Small intestine (tissue), 7 donors: Measurements from ENCODE around the gene EXD3. TPM values are rescaled to one million over a fixed set of nuclear protein-coding genes. Genes with fewer than 3 reads are reported as not detected.

Source experiments
- DNase-seq, 2 donors: peaks; one replicate each; pipeline versions ENCODE4 v3.0.0 to v3.0.0-alpha.2; 2013
- FAIRE-seq: peaks from 2 replicates; lab custom pipeline; 2012; peaks lifted over from hg19 to GRCh38; lab: Jason Lieb, UNC
- H3K27ac ChIP-seq, 3 donors: one replicate each; pipeline ENCODE4 v1.5.1; 2013; ENCODE audit warnings: low read length in 2 of 3, mild to moderate bottlenecking in 2 of 3, control low read depth in 1 of 3, inconsistent platforms in 1 of 3, low read depth in 1 of 3, moderate library complexity in 1 of 3
- H3K27me3 ChIP-seq, 3 donors: one replicate each; pipeline ENCODE4 v1.6.1; 2013; ENCODE audit warnings: low read length in 3 of 3, inconsistent platforms in 1 of 3; ENCODE audit not compliant: control insufficient read depth in 3 of 3, insufficient read depth in 3 of 3
- H3K36me3 ChIP-seq, 3 donors: one replicate each; pipeline ENCODE4 v1.6.1; 2013; ENCODE audit warnings: low read length in 3 of 3, inconsistent platforms in 1 of 3, low read depth in 1 of 3, mild to moderate bottlenecking in 1 of 3, moderate library complexity in 1 of 3; ENCODE audit not compliant: control insufficient read depth in 3 of 3, insufficient read depth in 2 of 3
- H3K4me1 ChIP-seq, 3 donors: one replicate each; pipeline ENCODE4 v1.6.1; 2013; ENCODE audit warnings: low read length in 2 of 3, inconsistent platforms in 1 of 3, low read depth in 1 of 3, mild to moderate bottlenecking in 1 of 3, moderate library complexity in 1 of 3; ENCODE audit not compliant: control insufficient read depth in 3 of 3, insufficient read depth in 2 of 3
- H3K4me3 ChIP-seq, 3 donors: one replicate each; pipeline ENCODE4 v1.5.1; 2013; ENCODE audit warnings: low read length in 3 of 3, control low read depth in 1 of 3, inconsistent platforms in 1 of 3, low read depth in 1 of 3, mild to moderate bottlenecking in 1 of 3, moderate library complexity in 1 of 3
- H3K9me3 ChIP-seq, 2 donors: one replicate each; pipeline ENCODE4 v1.6.1; 2013; ENCODE audit warnings: low read depth in 1 of 2, low read length in 1 of 2; ENCODE audit not compliant: control insufficient read depth in 2 of 2, insufficient read depth in 1 of 2
- WGBS, 3 donors: extraction: QIAGEN DNeasy Blood & Tissue Kit; methylation state at CpG; one replicate each; pipeline ENCODE4 v1.1.7; 2013; 5-methylcytosine and 5-hydroxymethylcytosine counted together
- polyA plus RNA-seq, 4 donors: library from polyadenylated mRNA; stranded (reverse) in 3 of 4; unstranded in 1 of 4; fragments of 200-250 nt in 3 of 4; fragments of 120-200 nt in 1 of 4; gene quantifications; one replicate each; pipeline versions ENCODE4 v1.2.1 to v1.2.3, GENCODE V29; 2013
- donor health status: healthy with polysubstance abuse.
- donor health status: control.
- donor health status: control.
- donor health status: Bipolar disorder and iron deficiency.
- donor health status: healthy.

The EXD3 gene
- polyA plus RNA-seq, 4 donors, result 15.0 to 47.8 (median 32.4) TPM

DNA sequence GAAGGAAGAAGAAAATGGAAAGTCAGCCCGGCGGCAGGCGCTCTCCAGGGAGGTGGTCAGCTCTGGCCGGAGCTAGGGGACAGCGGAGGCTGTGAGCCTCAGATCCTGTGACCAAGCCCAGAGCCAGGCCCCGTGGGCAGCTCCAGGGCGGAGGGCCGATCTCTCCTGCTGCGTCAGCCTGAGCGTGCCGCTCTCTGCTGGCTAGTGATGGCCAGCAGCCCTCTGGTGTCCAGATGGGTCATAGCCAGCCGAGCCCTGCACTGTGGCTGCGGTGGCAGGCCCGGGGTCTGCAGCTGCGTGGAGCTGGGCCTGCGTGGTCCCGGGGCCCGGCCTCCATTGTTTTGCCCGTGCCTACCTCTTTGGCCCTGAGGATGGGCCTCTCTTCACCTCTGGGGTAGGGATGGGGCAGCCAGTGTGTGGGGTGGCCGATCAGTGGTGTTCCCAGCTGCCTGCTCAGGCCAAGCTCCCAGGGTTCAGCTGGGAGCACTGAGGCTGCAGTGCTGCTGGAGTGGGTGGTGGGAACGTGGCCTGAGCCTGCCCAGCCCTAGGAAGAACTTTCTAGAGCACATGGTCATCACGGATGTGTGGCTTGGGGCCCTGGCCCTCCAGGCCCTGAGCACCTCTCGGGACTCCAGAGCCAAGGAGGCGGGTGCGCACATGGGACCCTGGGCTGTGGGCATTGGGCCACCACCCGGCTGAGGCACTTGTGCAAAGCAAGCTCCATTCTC, 103.8 kb downstream of the EXD3 start:
- no peaks in the 10 kb centered on the region for H3K27me3 ChIP-seq
- no peak for DNase-seq
- H3K9me3 ChIP-seq, result no peaks in the 10 kb centered on the region
- H3K36me3 ChIP-seq, result peaks cover 0 to 19% (median 0%) of the 10 kb centered on the region in 3 donors
- no peak overlapping the region for H3K4me3 ChIP-seq
- FAIRE-seq, result no peak
- WGBS, 3 donors, result 74 to 93% (median 80%) methylated on average over 20 to 26 of the region's 26 CpGs
- peak overlapping the region in 1 of 3 donors; percentile 56 for H3K27ac ChIP-seq
- H3K4me1 ChIP-seq, result peaks cover 0 to 30% (median 7%) of the 10 kb centered on the region in 3 donors

DNA sequence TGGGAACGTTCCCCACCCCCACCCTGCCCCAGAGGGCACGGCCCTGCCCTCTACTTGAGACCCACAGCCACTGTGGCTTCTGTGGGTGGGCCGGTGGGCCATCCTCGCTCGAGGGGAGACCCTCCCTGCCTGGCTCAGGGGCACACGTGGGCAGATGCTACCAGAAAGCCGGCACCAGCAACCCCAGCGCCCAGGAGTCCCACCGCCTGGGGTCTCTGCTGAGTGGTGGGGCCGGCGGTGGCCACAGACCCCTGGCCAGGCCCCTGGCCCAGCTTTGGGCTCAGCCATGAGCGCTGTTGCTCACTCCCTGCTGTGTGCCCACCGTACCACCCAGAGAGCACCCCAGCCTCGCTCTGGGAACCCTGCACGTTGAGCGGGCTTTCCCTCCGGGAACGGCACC, 104.4 kb downstream of the EXD3 start:
- 77 to 84% (median 80%) methylated on average over 17 to 18 of the region's 18 CpGs for WGBS, 3 donors
- no peak overlapping the region for H3K4me3 ChIP-seq
- FAIRE-seq (no peak), DNase-seq (no peak)
- peaks cover 0 to 16% (median 0%) of the 10 kb centered on the region in 3 donors for H3K36me3 ChIP-seq
- no peaks in the 10 kb centered on the region for H3K9me3 ChIP-seq
- H3K27ac ChIP-seq, result peak overlapping the region in 1 of 3 donors; percentile 56
- H3K27me3 ChIP-seq, result no peaks in the 10 kb centered on the region
- peaks cover 0 to 36% (median 7%) of the 10 kb centered on the region in 3 donors for H3K4me1 ChIP-seq

DNA sequence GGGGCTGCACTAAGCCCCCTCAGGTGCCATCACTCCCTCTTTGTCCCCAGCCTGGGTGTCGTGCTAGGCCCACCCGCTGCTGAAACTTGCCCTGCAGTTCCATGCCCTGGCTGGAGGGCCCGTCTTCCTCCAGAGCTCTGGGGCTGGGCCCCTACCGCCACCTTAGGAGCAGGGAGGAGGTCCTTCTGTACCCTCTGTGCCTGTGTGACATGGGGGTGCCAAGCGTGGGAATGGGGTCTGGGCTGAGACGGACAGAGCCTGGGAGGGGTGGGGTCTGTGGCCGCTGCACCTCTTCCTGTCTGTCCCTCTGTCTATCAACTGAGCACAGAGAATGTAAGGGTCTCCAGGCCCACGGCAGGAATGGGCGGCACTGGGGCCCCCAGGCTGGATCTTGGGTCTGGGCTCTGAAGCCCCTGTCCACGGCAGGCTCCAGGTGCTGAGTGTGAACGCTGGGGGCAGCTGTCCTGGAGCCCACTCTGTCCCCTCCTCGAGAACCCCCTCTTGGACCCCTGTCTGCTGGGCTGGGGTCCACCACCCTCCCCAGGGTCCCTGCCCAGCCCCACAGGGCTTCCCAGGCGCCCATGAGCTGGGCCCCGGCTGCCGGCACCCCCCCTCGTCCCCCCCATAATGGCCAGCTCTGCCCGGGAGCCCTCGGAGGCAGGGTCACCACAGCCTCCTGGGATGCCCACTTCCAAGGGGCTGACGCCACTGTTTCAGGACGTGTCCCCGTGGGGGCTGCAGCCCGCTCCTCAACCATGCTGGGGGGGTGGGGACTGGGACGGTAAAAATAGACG, 105.0 kb downstream of the EXD3 start:
- 78 to 81% (median 80%) methylated on average over 18 to 24 of the region's 24 CpGs for WGBS, 3 donors
- no peak for DNase-seq

DNA sequence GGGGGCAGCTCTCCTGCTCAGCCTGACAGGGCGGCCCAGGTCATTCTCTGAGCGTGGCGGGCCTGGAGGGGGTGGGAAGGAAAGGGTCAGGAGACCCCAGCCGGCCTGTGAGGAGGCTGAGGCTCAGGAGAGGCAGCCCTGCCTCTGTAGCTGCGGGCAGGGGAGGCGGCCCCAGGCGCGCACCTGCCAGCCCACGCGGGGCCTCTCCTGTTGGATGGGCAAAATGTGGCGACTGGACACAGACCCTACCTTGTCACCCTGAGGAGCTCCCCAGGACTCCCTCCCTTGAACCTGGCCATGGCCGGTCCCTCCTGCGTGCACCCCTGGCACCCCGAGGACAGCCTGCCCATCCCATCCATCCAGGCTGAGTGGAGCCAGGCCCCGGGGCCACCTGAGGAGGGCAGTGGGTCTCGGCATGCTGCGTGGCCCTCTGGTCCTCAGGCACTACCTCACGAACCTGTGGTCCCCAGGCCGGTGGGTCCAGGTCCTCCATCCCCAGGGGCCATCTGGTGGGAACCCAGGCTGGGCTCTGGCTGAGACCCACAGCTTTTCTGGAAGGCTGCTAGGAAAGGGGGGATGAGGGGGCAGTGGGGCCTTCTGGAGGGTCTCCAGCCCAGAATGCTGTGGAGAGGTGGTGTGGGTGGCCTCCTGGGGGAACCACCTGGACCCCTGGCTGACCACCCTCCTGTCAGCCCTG, 105.8 kb downstream of the EXD3 start:
- Histone ChIP-seq H3K36me3 (peaks cover 0 to 14% (median 0%) of the 10 kb centered on the region in 3 donors), H3K9me3 (no peaks in the 10 kb centered on the region), H3K27me3 (no peaks in the 10 kb centered on the region), H3K4me1 (peaks cover 0 to 50% (median 7%) of the 10 kb centered on the region in 3 donors), H3K27ac (peak overlapping the region in 1 of 3 donors; percentile 63), H3K4me3 (peak overlapping the region in 1 of 3 donors; percentile 43)
- 87 to 89% (median 87%) methylated on average over 18 to 19 of the region's 19 CpGs for WGBS, 3 donors
- DNase-seq, result no peak
- FAIRE-seq, result no peak

More for the DNA sequence above, 105.0 kb downstream of the EXD3 start:
- peaks cover 0 to 14% (median 0%) of the 10 kb centered on the region in 3 donors for H3K36me3 ChIP-seq
- no peak overlapping the region for H3K4me3 ChIP-seq
- peaks cover 0 to 42% (median 7%) of the 10 kb centered on the region in 3 donors for H3K4me1 ChIP-seq
- H3K27ac ChIP-seq, result no peak overlapping the region
- H3K27me3 ChIP-seq, result no peaks in the 10 kb centered on the region
- no peaks in the 10 kb centered on the region for H3K9me3 ChIP-seq
- FAIRE-seq, result no peak

DNA sequence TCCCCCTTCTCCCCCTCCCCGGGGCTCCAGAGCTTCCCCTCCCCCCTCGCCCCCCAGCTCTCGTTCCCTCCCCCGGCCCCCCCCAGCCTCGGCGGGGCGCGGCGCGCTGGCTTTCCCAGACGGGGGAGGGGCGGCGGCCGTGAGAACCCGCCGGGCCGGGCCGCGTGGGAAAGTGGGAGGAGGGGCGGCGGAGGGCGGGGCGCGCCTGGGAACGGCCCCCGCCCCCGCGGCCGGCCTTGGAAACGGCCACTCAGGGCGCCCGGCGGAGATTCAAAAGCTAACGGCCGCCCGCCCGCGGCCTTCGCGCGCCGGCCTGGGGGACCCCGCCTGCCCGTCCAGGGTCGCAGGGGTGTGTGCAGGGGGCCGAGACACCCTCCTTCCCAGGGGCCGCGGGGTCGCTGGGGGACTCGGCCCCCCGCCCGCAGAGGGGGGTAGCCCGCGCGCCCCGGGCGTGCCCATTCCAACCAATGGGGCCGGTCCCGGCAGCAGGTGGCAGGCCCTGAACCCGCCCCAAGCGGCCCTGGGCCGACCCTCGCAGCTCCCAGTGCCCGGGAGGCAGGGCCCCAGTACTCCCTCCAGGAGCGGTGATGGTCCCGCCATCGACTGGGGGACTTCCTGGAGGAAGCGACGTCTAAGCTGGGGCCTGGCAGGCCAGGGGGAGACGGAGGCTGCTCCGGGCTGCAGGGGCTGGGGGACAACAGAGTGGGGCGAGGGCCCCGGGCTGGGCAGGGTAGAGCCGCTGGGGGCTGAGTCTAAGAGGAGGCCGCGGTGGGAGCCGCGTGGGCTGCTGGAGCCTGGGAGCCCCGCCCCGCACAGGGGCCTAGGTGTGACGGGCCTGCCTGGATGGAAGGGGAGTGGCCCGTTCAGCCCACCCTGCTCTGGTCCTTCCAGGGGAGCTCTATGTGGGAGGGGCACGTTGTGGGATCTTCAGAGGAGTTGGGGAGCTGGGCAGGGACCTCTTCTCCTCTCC, 106.7 kb downstream of the EXD3 start:
- FAIRE-seq (no peak), DNase-seq (peak; percentile 47 to 87)
- peaks cover 0 to 14% (median 0%) of the 10 kb centered on the region in 3 donors for H3K36me3 ChIP-seq
- H3K9me3 ChIP-seq, result no peaks in the 10 kb centered on the region
- peak overlapping the region in 1 of 3 donors; percentile 98 for H3K27ac ChIP-seq
- WGBS, 3 donors, result 2 to 4% (median 2%) methylated on average over 40 to 82 of the region's 83 CpGs
- peak overlapping the region; percentile 16 to 43 (median 21) for H3K4me3 ChIP-seq
- H3K4me1 ChIP-seq, result peaks cover 2 to 59% (median 7%) of the 10 kb centered on the region in 3 donors
- H3K27me3 ChIP-seq, result no peaks in the 10 kb centered on the region

DNA sequence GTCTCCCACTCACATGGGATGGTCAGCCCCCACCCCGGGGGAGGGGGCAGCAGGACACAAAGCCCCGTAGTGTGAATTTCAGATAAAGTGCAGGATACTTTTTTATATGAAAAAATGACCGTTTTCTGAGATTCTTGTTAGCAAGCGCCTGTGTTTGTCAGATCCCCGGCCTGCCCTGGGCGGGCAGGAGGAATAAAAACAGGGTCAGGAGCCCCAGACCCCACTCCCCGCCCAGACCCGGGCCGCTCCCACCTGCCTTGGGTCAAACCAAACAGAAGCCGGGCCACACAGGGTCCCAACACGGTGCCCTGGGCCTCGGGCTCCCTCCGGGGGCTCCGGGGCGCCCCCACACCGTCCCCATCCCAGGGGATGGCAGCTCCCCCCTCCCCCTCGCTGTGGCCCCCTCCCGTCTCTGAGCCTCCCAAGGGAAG, 107.4 kb downstream of the EXD3 start:
- Histone ChIP-seq H3K36me3 (peaks cover 0 to 14% (median 0%) of the 10 kb centered on the region in 3 donors), H3K27ac (peak overlapping the region in 1 of 3 donors; percentile 98), H3K9me3 (no peaks in the 10 kb centered on the region), H3K4me1 (peaks cover 2 to 63% (median 7%) of the 10 kb centered on the region in 3 donors), H3K27me3 (no peaks in the 10 kb centered on the region), H3K4me3 (peak overlapping the region in 1 of 3 donors; percentile 21)
- peak in 1 of 2 donors; percentile 46 for DNase-seq
- FAIRE-seq, result no peak
- WGBS, 3 donors, result 13 to 23% (median 17%) methylated on average over 16 to 18 of the region's 18 CpGs
